Neuron (in vitro differentiated cells): ENCODE measurements around the gene RPAP3.

ENCODE experiments used
- H2AFZ ChIP-seq: one replicate; pipeline ENCODE4 v1.6.1; 2013; ENCODE audit warnings: low read depth, mild to moderate bottlenecking, inconsistent platforms, low read length, moderate library complexity
- H3K27me3 ChIP-seq: one replicate; pipeline ENCODE4 v1.6.1; 2013; ENCODE audit warnings: low read length; ENCODE audit not compliant: insufficient read depth
- H3K36me3 ChIP-seq: one replicate; pipeline ENCODE4 v1.6.1; 2013; ENCODE audit warnings: low read length; ENCODE audit not compliant: insufficient read depth
- H3K4me1 ChIP-seq: one replicate; pipeline ENCODE4 v1.6.1; 2013; ENCODE audit warnings: low read length; ENCODE audit not compliant: insufficient read depth
- H3K4me3 ChIP-seq: 2 replicates; pipeline ENCODE4 v1.5.1; 2013; ENCODE audit warnings: mild to moderate bottlenecking, low read length, moderate library complexity
- H3K9me3 ChIP-seq: one replicate; pipeline ENCODE4 v1.6.1; 2013; ENCODE audit warnings: low read length

RPAP3 gene

DNA sequence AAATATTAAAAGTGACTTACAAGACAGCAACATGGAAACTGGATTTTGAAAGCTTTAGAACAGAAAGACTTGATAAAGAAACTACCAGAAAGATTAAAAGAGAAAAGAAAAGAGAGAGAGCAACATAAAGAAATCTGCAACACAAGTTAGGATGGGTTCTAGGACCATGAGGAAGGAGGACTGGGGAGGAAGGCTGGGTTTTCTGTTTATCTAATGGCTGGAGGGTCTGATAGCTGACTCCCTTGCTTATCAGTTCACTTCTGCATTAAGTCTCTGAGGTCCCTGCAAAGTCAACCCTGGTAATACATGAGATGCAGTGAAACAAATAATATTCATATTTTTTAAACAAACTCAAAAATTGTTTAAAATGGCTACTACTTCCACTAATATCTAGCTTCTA is 90.1 kb downstream of the RPAP3 start:
- Histone ChIP-seq H3K4me3 (no peak overlapping the region), H3K27me3 (no peaks in the 10 kb centered on the region), H2AFZ (no peak overlapping the region), H3K4me1 (no peaks in the 10 kb centered on the region), H3K9me3 (peaks cover 10% of the 10 kb centered on the region), H3K36me3 (no peaks in the 10 kb centered on the region)

DNA sequence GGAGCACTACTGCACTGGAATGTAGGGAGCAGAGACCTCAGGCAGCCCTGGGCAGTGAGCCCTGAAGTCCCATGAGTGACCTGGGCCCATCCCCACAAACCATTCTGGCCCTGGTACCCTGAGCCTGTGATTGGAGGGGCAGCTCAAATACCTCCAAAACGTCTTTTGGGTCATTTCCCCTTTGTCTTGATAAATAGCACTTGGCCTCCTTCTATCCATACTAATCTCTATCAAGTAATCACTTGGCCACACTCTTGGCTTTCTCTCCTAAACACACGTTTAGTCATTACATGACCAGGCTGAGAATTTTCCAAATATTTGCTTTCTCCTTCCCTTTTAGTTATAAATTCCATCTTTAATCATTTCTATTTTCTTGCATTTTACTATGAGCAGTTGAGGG is 91.3 kb downstream of the RPAP3 start:
- no peak overlapping the region for H2AFZ ChIP-seq
- no peaks in the 10 kb centered on the region for H3K4me1 ChIP-seq
- H3K27me3 ChIP-seq = no peaks in the 10 kb centered on the region
- peaks cover 10% of the 10 kb centered on the region for H3K9me3 ChIP-seq
- no peaks in the 10 kb centered on the region for H3K36me3 ChIP-seq
- no peak overlapping the region for H3K4me3 ChIP-seq

GRCh38 chr12:47612953-47613352 is 92.9 kb downstream of the RPAP3 start:
- Histone ChIP-seq H2AFZ (no peak overlapping the region), H3K4me1 (no peaks in the 10 kb centered on the region), H3K36me3 (no peaks in the 10 kb centered on the region), H3K4me3 (no peak overlapping the region), H3K27me3 (no peaks in the 10 kb centered on the region), H3K9me3 (peaks cover 10% of the 10 kb centered on the region)

- no peak overlapping the region for H2AFZ ChIP-seq
- no peaks in the 10 kb centered on the region for H3K27me3 ChIP-seq
- H3K36me3 ChIP-seq = no peaks in the 10 kb centered on the region
- H3K9me3 ChIP-seq = peaks cover 10% of the 10 kb centered on the region
- H3K4me1 ChIP-seq = no peaks in the 10 kb centered on the region
- H3K4me3 ChIP-seq = no peak overlapping the region
Measured at GRCh38 chr12:47611906-47612305, 93.9 kb downstream of the RPAP3 start.
